ENCODE measurements around the gene RNF13.

DNA sequence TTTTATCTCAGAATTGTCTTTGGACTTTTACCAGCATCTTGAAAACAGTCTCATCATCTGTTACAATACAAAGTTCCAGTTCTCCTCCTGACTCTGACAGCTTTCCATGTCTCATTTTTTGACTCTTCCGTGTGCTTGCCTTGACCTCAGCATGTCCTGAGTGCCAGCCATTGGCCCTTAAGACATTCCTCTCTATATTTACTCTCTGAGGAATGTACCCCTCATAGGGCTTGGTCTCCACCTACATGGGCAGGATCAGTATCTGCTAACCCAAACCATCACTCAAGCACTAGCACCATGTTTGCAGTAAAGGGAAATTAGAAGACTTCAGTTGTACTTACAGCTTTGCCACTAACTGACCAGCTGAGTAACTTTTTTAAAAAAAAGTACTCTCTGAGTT lies 36.8 kb upstream of the RNF13 start:
- TF ChIP-seq, protein P1, sequence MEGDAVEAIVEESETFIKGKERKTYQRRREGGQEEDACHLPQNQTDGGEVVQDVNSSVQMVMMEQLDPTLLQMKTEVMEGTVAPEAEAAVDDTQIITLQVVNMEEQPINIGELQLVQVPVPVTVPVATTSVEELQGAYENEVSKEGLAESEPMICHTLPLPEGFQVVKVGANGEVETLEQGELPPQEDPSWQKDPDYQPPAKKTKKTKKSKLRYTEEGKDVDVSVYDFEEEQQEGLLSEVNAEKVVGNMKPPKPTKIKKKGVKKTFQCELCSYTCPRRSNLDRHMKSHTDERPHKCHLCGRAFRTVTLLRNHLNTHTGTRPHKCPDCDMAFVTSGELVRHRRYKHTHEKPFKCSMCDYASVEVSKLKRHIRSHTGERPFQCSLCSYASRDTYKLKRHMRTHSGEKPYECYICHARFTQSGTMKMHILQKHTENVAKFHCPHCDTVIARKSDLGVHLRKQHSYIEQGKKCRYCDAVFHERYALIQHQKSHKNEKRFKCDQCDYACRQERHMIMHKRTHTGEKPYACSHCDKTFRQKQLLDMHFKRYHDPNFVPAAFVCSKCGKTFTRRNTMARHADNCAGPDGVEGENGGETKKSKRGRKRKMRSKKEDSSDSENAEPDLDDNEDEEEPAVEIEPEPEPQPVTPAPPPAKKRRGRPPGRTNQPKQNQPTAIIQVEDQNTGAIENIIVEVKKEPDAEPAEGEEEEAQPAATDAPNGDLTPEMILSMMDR (IDR thresholded peaks at IDR 0.05): no peak
- TF ChIP-seq EZH2 (IDR thresholded peaks at IDR 0.05; ENCODE audit: borderline replicate concordance, insufficient read depth, low read depth, low read length, poor library complexity, severe bottlenecking): no peak
